Activated CD4-positive, alpha-beta memory T cell treated with anti-CD3 and anti-CD28 coated beads, Interleukin-2, amount 10 ng/mL, durations not matched to agents 7 days and 5 days (primary cell): ENCODE data around the gene CHST11. TPM values are rescaled to one million over a fixed set of nuclear protein-coding genes. Genes with fewer than 3 reads are reported as not detected.
"Not testable (repeated sequence)": the region's sequence is repeated elsewhere in the genome, so short reads cannot be mapped to it uniquely, and the experiment has no call there.

Experiments used
- CTCF ChIA-PET: fragments of 350-600 bp; sonication (Branson Sonifier 250); formaldehyde crosslinking; loops from one replicate; lab custom pipeline; 2021; ENCODE audit warnings: antibody characterized with exemption, inconsistent platforms; lab: Charles Lee
- POLR2A ChIA-PET: fragments of 350-600 bp; sonication (Branson Sonifier 250); formaldehyde crosslinking; loops from one replicate; lab custom pipeline; 2021; ENCODE audit warnings: antibody characterized with exemption; lab: Charles Lee
- DNase-seq: peaks from one replicate; pipeline ENCODE4 v3.0.0-alpha.2; 2020
- H3K27ac Mint-ChIP-seq: one replicate; pipeline ENCODE4 v1.8.0; 2021; ENCODE audit warnings: mild to moderate bottlenecking, mixed read lengths
- H3K27me3 Mint-ChIP-seq: one replicate; pipeline ENCODE4 v1.8.0; 2021; ENCODE audit warnings: mixed read lengths
- H3K36me3 Mint-ChIP-seq: one replicate; pipeline ENCODE4 v1.8.0; 2021; ENCODE audit warnings: low read depth, mixed read lengths
- H3K4me1 Mint-ChIP-seq: one replicate; pipeline ENCODE4 v1.8.0; 2021; ENCODE audit warnings: mixed read lengths
- H3K4me3 Mint-ChIP-seq: one replicate; pipeline ENCODE4 v1.8.0; 2021; ENCODE audit warnings: mild to moderate bottlenecking, mixed read lengths
- H3K9me3 Mint-ChIP-seq: one replicate; pipeline ENCODE4 v1.8.0; 2021; ENCODE audit warnings: mixed read lengths
- total RNA-seq, 2 experiments: library from RNA; stranded (reverse); gene quantifications; one replicate each; pipeline ENCODE4 v1.2.3, GENCODE V29; 2021

CHST11 gene
- total RNA-seq, 2 experiments from 2014 or later, result 124 to 125 TPM

DNA sequence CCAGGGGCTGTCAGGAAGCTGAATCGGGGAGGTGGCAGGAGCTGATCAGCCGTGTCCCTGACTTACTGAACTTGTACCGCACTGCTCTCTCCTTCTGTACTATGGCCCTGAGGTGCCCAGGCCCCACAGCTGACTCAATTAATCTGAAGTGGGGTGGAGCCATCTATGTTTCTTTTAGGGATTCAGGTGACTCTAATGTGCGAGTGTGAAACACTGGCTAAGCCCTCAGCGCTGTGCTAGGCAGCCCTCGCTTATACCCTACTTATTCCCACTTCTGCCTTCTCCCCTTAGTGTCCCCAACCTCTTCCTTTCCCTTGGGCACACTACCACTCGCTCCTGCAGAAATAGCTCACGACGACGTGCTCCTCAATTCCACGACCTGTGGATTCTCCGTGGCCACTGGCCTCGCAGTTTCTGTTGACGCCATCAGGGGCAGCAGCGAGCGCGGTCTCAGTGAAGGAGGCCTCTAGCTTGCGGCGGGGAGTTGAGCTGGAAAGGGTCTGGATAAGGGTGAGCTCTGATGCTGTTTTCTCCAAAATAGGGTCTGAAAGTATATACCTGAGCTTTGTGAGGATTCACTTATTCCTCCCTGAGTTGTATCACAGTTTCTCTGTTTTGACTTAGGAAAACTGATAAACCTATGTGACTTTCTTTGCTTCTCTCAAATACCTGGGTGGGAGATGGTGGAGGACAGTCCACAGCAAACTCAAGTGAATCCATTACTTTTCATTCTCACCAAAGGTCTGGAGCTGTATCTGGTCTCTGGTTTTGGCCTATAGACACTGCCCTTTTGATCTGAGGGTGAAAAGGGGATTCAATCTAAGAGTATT, 333.8 kb downstream of the CHST11 start:
- Mint-ChIP-seq H3K27ac (no peak overlapping the region), H3K9me3 (no peaks in the 10 kb centered on the region), H3K36me3 (no peaks in the 10 kb centered on the region), H3K4me1 (no peaks in the 10 kb centered on the region), H3K27me3 (no peaks in the 10 kb centered on the region), H3K4me3 (no peak overlapping the region)
- ChIA-PET CTCF (interaction anchor here (0.7 to 1.7 kb wide), 15 partner anchors 9 to 409 kb away, joined by 3 to 12 read pairs (median 3); no protein-coding TSS in a partner anchor), POLR2A (no interaction called here)
- peak; percentile 33 for DNase-seq

DNA sequence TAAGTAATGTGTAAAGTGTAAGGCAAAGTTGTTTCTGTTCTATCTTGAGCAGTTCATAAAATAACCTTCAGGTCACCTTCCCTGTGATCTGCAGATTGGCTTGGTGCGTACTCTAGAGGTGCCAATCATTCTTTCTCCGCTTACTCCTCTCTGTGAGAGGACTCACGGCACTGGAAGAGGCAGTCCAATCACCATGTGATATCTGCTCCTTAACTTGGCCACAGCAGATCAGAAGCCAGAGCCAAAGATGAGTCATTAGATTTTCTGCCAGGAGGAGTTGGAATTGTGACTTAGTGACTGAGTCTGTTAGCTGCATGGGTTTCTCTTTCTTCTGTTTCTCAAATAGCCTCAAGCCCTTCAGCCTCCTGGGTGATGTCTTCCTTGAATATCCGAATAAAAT, 335.8 kb downstream of the CHST11 start:
- POLR2A ChIA-PET, result no interaction called here
- Mint-ChIP-seq H3K4me3 (no peak overlapping the region), H3K27ac (no peak overlapping the region), H3K4me1 (no peaks in the 10 kb centered on the region), H3K27me3 (peaks cover 7% of the 10 kb centered on the region), H3K9me3 (no peaks in the 10 kb centered on the region), H3K36me3 (no peaks in the 10 kb centered on the region)
- DNase-seq, result no peak
- CTCF ChIA-PET, result no interaction called here

DNA sequence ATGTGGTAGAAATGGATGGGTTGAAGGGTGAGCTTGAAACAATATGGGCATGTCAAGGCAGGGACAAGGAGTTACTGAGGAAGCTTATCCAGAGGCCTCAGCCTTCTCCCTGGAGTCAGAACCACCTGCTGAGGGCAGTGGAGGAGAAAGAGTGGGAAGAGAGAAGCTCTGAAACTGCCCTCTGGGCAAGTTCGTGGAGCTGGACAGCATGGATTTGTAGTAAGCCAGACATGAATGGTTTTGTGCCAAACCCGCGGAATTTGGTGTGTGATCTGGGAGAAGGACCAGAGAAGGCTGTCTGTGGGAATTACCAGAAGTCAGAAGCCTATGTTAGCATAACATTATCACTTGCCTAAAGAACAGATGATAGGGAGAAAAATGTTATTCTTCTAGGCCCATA, 336.5 kb downstream of the CHST11 start:
- no peak for DNase-seq
- H3K9me3 Mint-ChIP-seq, result no peaks in the 10 kb centered on the region
- no peaks in the 10 kb centered on the region for H3K4me1 Mint-ChIP-seq
- no peak overlapping the region for H3K4me3 Mint-ChIP-seq
- H3K27ac Mint-ChIP-seq, result no peak overlapping the region
- ChIA-PET POLR2A (no interaction called here), CTCF (no interaction called here)
- peaks cover 9% of the 10 kb centered on the region for H3K27me3 Mint-ChIP-seq
- no peaks in the 10 kb centered on the region for H3K36me3 Mint-ChIP-seq

DNA sequence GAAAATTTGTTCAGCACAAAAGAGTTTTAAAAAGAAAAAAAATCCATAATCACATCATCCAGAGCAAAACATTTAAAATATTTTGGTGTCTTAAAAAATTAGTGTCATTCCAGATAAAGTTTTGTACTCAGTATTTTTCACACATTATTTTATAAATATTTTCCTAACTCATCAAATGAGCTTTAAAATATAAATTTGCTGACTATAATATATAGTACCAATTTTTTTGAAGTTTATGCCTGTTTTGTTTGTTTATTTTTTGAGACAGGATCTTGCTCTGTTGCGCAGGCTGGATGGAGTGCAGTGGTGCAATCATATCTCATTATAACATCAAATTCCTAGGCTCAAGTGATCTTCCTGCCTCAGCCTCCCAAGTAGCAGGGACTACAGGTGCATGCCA, 337.2 kb downstream of the CHST11 start:
- ChIA-PET POLR2A (no interaction called here), CTCF (no interaction called here)
- no peak overlapping the region for H3K4me3 Mint-ChIP-seq
- DNase-seq, result no peak
- no peaks in the 10 kb centered on the region for H3K9me3 Mint-ChIP-seq
- no peak overlapping the region for H3K27ac Mint-ChIP-seq
- no peaks in the 10 kb centered on the region for H3K36me3 Mint-ChIP-seq
- peaks cover 9% of the 10 kb centered on the region for H3K27me3 Mint-ChIP-seq
- H3K4me1 Mint-ChIP-seq, result no peaks in the 10 kb centered on the region

DNA sequence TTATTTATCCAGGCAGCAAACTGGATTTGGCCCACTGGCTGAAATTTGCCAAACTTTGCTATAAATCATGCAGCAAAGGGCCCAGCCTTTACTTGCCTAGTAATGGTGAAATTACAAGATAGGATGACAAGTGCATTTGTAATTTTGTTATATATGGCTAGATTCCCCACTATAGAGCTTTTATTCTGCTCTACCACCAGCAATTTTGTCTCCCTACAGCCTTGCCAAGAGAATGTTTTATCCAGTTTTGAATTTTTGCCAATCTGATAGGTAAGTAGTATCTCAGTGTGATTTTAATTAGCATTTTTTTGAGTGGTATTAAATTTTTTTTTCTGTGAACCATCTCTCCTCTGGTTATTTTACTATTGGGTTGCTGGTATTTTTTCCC, 339.7 kb downstream of the CHST11 start:
- no peak for DNase-seq
- CTCF ChIA-PET, result no interaction called here

DNA sequence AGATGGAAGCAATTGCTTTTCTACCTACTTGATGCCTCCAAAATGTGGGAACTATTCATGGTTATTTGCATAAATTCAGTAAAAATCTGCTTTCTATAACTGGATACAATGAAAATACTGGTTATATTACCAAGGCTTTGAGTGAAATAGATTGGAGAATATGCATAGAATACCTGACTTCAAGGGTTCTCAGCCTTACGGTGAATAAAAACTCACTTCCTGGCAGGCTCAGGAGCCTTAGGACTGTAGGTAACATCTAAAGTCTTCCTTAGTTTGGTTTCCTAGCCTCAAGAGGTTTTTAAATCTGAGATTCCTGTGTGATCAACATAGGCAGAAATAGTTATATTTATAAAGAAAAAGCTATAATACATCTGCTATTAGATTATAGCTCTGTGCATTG, 342.7 kb downstream of the CHST11 start:
- CTCF ChIA-PET, result interaction anchor here (0.8 to 1.0 kb wide), 2 partner anchors 9 to 418 kb away, joined by 3 to 5 read pairs; no protein-coding TSS in a partner anchor
- no peak overlapping the region for H3K4me3 Mint-ChIP-seq

More for the DNA sequence above, 339.7 kb downstream of the CHST11 start:
- H3K4me1 Mint-ChIP-seq, result no peaks in the 10 kb centered on the region
- peaks cover 12% of the 10 kb centered on the region for H3K27me3 Mint-ChIP-seq
- H3K9me3 Mint-ChIP-seq, result no peaks in the 10 kb centered on the region
- H3K27ac Mint-ChIP-seq, result no peak overlapping the region
- POLR2A ChIA-PET, result no interaction called here
- H3K4me3 Mint-ChIP-seq, result no peak overlapping the region
- H3K36me3 Mint-ChIP-seq, result no peaks in the 10 kb centered on the region

DNA sequence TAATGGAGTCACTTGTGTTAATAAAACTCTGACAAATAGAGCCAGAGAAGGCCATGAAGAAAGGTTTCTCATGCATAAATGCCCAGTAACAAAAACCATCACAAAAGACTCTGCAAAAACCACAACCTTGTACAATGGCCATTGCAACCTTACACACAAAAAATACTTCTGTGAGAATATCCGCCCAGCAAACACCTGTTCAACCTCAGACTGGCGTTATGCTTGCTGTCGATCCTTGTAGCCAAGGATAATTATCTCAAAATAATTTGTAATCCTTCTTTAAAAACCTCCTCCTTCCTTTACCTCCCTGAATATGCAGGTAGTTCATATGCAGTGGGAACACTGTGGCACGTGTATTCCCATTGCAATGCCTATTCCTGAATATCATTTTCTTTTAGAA, 344.3 kb downstream of the CHST11 start:
- no peak overlapping the region for H3K4me3 Mint-ChIP-seq
- H3K27ac Mint-ChIP-seq, result no peak overlapping the region
- CTCF ChIA-PET, result no interaction called here
- POLR2A ChIA-PET, result no interaction called here
- H3K9me3 Mint-ChIP-seq, result no peaks in the 10 kb centered on the region
- DNase-seq, result no peak
- no peaks in the 10 kb centered on the region for H3K4me1 Mint-ChIP-seq
- no peaks in the 10 kb centered on the region for H3K36me3 Mint-ChIP-seq
- peaks cover 17% of the 10 kb centered on the region for H3K27me3 Mint-ChIP-seq

More for the DNA sequence above, 342.7 kb downstream of the CHST11 start:
- POLR2A ChIA-PET, result no interaction called here
- no peak for DNase-seq
- Mint-ChIP-seq H3K36me3 (no peaks in the 10 kb centered on the region), H3K27ac (no peak overlapping the region), H3K27me3 (peaks cover 17% of the 10 kb centered on the region), H3K4me1 (no peaks in the 10 kb centered on the region), H3K9me3 (no peaks in the 10 kb centered on the region)

DNA sequence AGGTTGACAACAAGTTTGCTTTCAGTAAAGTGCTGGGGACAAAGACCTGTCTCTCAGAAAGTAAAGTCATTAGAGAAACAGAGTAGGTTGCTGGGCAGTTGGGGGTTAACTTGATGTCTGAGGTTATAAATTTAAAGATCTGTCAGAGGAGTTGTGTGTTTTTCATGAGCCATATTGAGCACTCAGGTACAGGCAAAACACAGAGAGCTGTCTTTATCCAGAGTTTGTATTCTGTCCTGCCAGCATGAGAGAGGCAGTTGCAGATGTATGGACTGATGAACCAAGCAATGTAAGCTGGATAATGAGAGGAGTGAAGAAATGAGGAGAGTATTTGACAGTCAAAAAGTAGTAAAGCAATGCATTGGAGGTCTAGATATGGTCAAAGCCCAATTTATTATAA, 344.7 kb downstream of the CHST11 start:
- ChIA-PET POLR2A (no interaction called here), CTCF (no interaction called here)
- no peak for DNase-seq
- no peaks in the 10 kb centered on the region for H3K4me1 Mint-ChIP-seq
- no peak overlapping the region for H3K4me3 Mint-ChIP-seq
- no peak overlapping the region for H3K27ac Mint-ChIP-seq
- no peaks in the 10 kb centered on the region for H3K36me3 Mint-ChIP-seq
- no peaks in the 10 kb centered on the region for H3K9me3 Mint-ChIP-seq
- H3K27me3 Mint-ChIP-seq, result peaks cover 17% of the 10 kb centered on the region

DNA sequence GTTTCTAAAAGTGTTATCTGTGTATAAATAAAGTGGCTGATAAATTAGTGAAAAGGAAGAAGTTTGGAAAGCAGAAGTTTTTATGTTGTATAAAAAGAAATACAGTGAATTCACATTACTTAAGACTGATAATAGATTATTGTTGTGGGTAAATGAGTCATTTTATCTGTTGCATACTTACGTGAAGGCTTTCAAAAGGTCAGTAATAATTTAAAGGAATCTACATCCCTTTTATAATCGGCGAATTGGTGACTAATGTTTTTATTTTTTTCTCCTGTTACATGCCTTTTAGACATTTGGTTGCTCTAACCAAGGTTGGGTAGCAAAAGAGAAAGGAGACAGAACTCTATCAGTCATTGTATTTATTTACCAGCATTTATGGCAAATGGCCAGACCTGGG, 345.5 kb downstream of the CHST11 start:
- H3K4me3 Mint-ChIP-seq, result no peak overlapping the region
- no peak overlapping the region for H3K27ac Mint-ChIP-seq
- no peaks in the 10 kb centered on the region for H3K9me3 Mint-ChIP-seq
- H3K4me1 Mint-ChIP-seq, result no peaks in the 10 kb centered on the region
- no peaks in the 10 kb centered on the region for H3K36me3 Mint-ChIP-seq
- CTCF ChIA-PET, result no interaction called here
- DNase-seq, result no peak
- POLR2A ChIA-PET, result no interaction called here
- peaks cover 11% of the 10 kb centered on the region for H3K27me3 Mint-ChIP-seq

DNA sequence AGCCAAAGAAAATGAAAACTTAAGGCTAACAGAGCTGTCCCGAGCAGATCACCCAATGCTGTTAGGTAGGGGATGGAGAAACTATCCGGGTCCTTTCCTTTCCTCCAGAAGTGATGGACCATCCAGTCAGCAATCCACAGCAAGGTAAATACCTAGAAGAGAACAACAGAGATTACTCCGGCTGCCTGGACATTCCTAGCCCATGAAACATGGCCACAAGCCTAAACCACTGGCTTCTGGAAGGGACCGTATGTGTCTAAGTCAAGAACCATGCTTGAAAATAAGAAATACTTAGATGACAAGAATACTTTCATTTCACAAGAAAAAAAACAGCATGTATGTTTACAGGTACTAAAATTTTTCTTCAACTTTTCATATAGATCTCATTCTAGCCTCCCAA, 348.4 kb downstream of the CHST11 start:
- no peaks in the 10 kb centered on the region for H3K36me3 Mint-ChIP-seq
- no peaks in the 10 kb centered on the region for H3K4me1 Mint-ChIP-seq
- ChIA-PET POLR2A (no interaction called here), CTCF (no interaction called here)
- DNase-seq, result no peak
- no peak overlapping the region for H3K4me3 Mint-ChIP-seq
- no peak overlapping the region for H3K27ac Mint-ChIP-seq
- peaks cover 8% of the 10 kb centered on the region for H3K27me3 Mint-ChIP-seq
- no peaks in the 10 kb centered on the region for H3K9me3 Mint-ChIP-seq

DNA sequence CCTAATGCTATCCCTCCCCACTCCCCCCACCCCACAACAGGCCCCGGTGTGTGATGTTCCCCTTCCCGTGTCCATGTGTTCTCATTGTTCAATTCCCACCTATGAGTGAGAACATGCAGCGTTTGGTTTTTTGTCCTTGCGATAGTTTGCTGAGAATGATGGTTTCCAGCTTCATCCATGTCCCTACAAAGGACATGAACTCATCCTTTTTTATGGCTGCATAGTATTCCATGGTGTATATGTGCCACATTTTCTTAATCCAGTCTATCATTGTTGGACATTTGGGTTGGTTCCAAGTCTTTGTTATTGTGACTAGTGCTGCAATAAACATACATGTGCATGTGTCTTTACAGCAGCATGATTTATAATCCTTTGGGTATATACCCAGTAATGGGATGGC, 349.4 kb downstream of the CHST11 start:
- H3K27me3 Mint-ChIP-seq, H3K36me3 Mint-ChIP-seq, H3K4me3 Mint-ChIP-seq, H3K4me1 Mint-ChIP-seq, H3K27ac Mint-ChIP-seq, H3K9me3 Mint-ChIP-seq, CTCF ChIA-PET, POLR2A ChIA-PET, DNase-seq: not testable (repeated sequence)

DNA sequence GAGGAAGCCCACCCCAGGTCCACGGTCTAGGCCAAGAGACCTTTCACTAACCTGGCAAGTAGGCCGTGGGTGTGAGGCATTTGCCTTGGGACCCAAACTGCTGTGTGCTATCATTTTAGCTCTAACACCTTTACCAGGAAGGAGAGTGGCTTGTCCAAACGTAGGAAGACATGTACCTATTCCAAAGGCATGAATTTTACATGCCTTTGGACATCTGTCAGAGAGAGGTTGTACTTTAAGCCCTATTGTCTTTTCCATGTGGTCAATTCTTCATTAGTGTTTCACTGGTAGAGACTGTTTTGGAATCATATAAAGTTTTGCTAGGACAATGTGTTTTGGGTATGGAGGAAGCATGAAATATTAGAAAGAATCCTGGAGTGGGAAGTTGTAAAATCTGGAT, 352.5 kb downstream of the CHST11 start:
- H3K9me3 Mint-ChIP-seq, result no peaks in the 10 kb centered on the region
- H3K27me3 Mint-ChIP-seq, result peaks cover 2% of the 10 kb centered on the region
- no peaks in the 10 kb centered on the region for H3K36me3 Mint-ChIP-seq
- no peak overlapping the region for H3K27ac Mint-ChIP-seq
- ChIA-PET CTCF (no interaction called here), POLR2A (no interaction called here)
- no peaks in the 10 kb centered on the region for H3K4me1 Mint-ChIP-seq
- H3K4me3 Mint-ChIP-seq, result no peak overlapping the region
- no peak for DNase-seq

DNA sequence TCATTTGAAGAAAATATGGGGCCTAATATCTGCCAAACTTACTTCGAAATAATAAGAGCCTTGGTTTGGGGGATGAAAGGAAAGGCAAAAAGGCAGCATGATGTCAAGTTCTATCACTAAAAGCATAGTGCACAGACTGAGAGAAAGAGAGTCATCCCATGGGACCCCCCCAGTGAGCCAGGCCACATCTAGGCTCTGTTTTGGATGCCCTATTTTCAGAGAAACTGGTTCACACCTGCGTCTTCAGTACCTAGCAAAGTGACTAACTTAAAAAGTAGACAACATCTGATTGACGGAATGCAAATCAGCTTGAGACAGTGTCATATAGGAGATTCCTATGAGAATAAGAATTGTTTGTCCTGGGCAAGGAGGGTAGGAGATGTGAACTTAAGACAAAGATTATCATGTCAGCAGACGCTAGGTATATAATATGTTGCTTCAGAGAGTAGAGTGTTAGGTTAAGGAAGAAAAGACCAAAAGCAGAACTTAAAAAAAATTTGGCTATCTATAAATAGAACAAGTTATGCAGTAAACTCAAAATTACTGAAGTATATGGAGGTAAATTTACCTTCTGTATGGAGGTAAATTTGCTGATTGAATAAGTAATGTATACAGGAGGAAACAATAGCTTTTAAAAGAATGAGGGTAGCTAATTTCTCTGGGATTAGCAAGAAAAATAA, 353.1 kb downstream of the CHST11 start:
- no peaks in the 10 kb centered on the region for H3K4me1 Mint-ChIP-seq
- no peak overlapping the region for H3K4me3 Mint-ChIP-seq
- ChIA-PET POLR2A (no interaction called here), CTCF (no interaction called here)
- H3K9me3 Mint-ChIP-seq, result no peaks in the 10 kb centered on the region
- no peaks in the 10 kb centered on the region for H3K36me3 Mint-ChIP-seq
- no peak for DNase-seq
- no peaks in the 10 kb centered on the region for H3K27me3 Mint-ChIP-seq
- no peak overlapping the region for H3K27ac Mint-ChIP-seq
